Karpas-422 (cell line): ENCODE results near the gene ZFYVE28. TPM values are rescaled to one million over a fixed set of nuclear protein-coding genes. Genes with fewer than 3 reads are reported as not detected.

Experiments used
- DNase-seq: peaks from one replicate; pipeline ENCODE4 v3.0.0-alpha.2; 2015
- H2AFZ ChIP-seq: fragments of 200-600 bp; sonication (generic); 2 replicates; pipeline ENCODE4 v1.6.1; 2014; ENCODE audit warnings: antibody characterized with exemption, low read length, mixed read lengths
- H3K27ac ChIP-seq: fragments of 200-600 bp; sonication (generic); 2 replicates; pipeline ENCODE4 v1.5.1; 2014; ENCODE audit warnings: mild to moderate bottlenecking, low read length, moderate library complexity
- H3K27me3 ChIP-seq: fragments of 200-600 bp; sonication (generic); 2 replicates; pipeline ENCODE4 v1.6.1; 2014; ENCODE audit warnings: low read length, mixed read lengths
- H3K36me3 ChIP-seq: fragments of 200-600 bp; sonication (generic); 2 replicates; pipeline ENCODE4 v1.6.1; 2014; ENCODE audit warnings: low read length, mixed read lengths; ENCODE audit not compliant: insufficient read depth
- H3K4me1 ChIP-seq: fragments of 200-600 bp; sonication (generic); 2 replicates; pipeline ENCODE4 v1.6.1; 2014; ENCODE audit warnings: mild to moderate bottlenecking, low read length, mixed read lengths
- H3K4me2 ChIP-seq: fragments of 200-600 bp; sonication (generic); 2 replicates; pipeline ENCODE4 v1.6.1; 2014; ENCODE audit warnings: low read length, low read depth, mild to moderate bottlenecking; ENCODE audit not compliant: poor library complexity, severe bottlenecking
- H3K4me3 ChIP-seq: fragments of 200-600 bp; sonication (generic); 2 replicates; pipeline ENCODE4 v1.5.1; 2014; ENCODE audit warnings: mild to moderate bottlenecking, antibody characterized with exemption, low read length, mixed read lengths
- H3K79me2 ChIP-seq: fragments of 200-600 bp; sonication (generic); 2 replicates; pipeline ENCODE4 v1.6.1; 2014; ENCODE audit warnings: mild to moderate bottlenecking, low read length, mixed read lengths
- H3K9ac ChIP-seq: fragments of 200-600 bp; sonication (generic); 2 replicates; pipeline ENCODE4 v1.6.0; 2014; ENCODE audit warnings: low read length
- H3K9me2 ChIP-seq: fragments of 200-600 bp; sonication (generic), shearing (Covaris generic); replicated peaks from 2 replicates; pipeline ENCODE4 v1.6.0; 2014; ENCODE audit warnings: mild to moderate bottlenecking, low read length, moderate library complexity; ENCODE audit not compliant: insufficient read depth
- H3K9me3 ChIP-seq: fragments of 300-700, 200-600 bp; sonication (generic); 2 replicates; pipeline ENCODE4 v1.6.1; 2014; ENCODE audit warnings: low read length, mixed read lengths
- H4K20me1 ChIP-seq: fragments of 200-600 bp; sonication (generic); 2 replicates; pipeline ENCODE4 v1.6.1; 2014; ENCODE audit warnings: mild to moderate bottlenecking, antibody characterized with exemption, low read length, low read depth; ENCODE audit not compliant: insufficient read depth
- total RNA-seq: library from RNA; depleted of rRNA; stranded (reverse); fragments of >200 nt; shearing (Covaris generic); gene quantifications from 2 replicates; pipeline ENCODE4 v1.2.3, GENCODE V29; 2014; ENCODE audit warnings: low replicate concordance

Gene ZFYVE28
- total RNA-seq, 1 experiment from 2014 or later: 2.0 TPM

GRCh38 chr4:2290488-2290887 is 128.0 kb downstream of the ZFYVE28 start:
- Histone ChIP-seq H4K20me1 (no peaks in the 10 kb centered on the region), H3K9ac (peak overlapping the region; percentile 44), H3K27ac (peak overlapping the region; percentile 73), H3K36me3 (no peaks in the 10 kb centered on the region), H3K79me2 (no peaks in the 10 kb centered on the region), H3K4me2 (peak overlapping the region; percentile 66), H2AFZ (peak overlapping the region; percentile 71), H3K27me3 (no peaks in the 10 kb centered on the region), H3K9me3 (no peaks in the 10 kb centered on the region), H3K4me1 (peaks cover 36% of the 10 kb centered on the region), H3K9me2 (no peaks in the 10 kb centered on the region), H3K4me3 (peak overlapping the region; percentile 22; the same call in 1 of the 2 replicates)
- DNase-seq: peak; percentile 67

DNA sequence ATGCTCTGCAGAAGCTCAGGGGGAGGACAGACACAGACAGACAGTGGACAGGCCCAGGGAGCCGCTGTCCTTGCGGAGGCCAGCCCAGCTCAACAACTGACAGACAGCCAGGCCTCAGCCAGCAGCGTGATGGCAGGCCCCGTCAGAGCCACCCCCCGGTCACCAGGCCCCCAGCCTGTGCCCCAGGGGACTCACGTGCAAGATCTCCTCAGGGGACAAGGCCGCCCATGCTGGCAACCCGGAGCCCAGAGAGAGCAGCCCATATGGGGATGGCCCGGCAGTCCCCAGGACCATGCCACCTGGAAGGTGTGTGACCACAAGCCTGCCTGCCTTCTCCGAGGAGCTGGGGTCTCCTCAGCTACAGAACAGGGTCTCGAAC is 128.5 kb downstream of the ZFYVE28 start:
- Histone ChIP-seq H3K4me3 (peak overlapping the region; percentile 22; the same call in 1 of the 2 replicates), H3K4me2 (peak overlapping the region; percentile 66), H3K4me1 (peaks cover 36% of the 10 kb centered on the region), H3K9ac (peak overlapping the region; percentile 37), H2AFZ (no peak overlapping the region; the same call in 1 of the 2 replicates), H3K9me3 (no peaks in the 10 kb centered on the region), H3K79me2 (no peaks in the 10 kb centered on the region), H3K27me3 (no peaks in the 10 kb centered on the region), H3K36me3 (no peaks in the 10 kb centered on the region), H3K9me2 (no peaks in the 10 kb centered on the region), H4K20me1 (no peaks in the 10 kb centered on the region), H3K27ac (peak overlapping the region; percentile 73)
- DNase-seq: peak; percentile 65

- Histone ChIP-seq H2AFZ (no peak overlapping the region), H3K4me1 (peaks cover 36% of the 10 kb centered on the region), H3K9me3 (no peaks in the 10 kb centered on the region), H3K36me3 (no peaks in the 10 kb centered on the region), H3K9me2 (no peaks in the 10 kb centered on the region), H3K9ac (peak overlapping the region; percentile 31; the same call in 1 of the 2 replicates), H4K20me1 (no peaks in the 10 kb centered on the region), H3K27ac (no peak overlapping the region), H3K27me3 (no peaks in the 10 kb centered on the region), H3K79me2 (no peaks in the 10 kb centered on the region), H3K4me3 (no peak overlapping the region), H3K4me2 (peak overlapping the region; percentile 66)
- no peak for DNase-seq
These were observed 129.0 kb downstream of the ZFYVE28 start for GRCh38 chr4:2289311-2289954.

DNA sequence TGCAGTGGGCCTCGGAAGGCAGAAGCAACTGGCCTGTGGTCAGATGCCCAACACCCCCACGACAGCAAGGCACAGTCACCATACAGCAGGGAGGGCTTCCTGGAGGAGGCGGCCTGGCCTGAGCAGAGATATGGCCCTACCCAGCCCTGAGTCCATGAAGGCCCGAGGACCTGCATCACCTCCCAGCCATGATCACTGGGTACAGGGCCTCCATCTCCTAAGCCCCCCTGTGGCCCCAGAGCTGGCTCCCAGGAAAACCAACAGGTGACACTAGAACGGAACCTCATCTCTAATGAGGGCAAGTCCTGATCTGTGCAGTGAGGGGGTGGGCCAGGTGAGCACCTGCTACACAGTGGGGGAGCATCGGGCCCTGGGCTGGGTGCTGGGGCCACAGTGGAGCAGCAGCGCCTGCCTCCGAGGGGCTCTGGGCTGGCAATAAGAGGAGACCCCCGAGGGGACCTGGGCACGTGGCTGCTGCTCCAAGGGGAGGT is 130.3 kb downstream of the ZFYVE28 start:
- H3K4me1 ChIP-seq: peaks cover 36% of the 10 kb centered on the region

DNA sequence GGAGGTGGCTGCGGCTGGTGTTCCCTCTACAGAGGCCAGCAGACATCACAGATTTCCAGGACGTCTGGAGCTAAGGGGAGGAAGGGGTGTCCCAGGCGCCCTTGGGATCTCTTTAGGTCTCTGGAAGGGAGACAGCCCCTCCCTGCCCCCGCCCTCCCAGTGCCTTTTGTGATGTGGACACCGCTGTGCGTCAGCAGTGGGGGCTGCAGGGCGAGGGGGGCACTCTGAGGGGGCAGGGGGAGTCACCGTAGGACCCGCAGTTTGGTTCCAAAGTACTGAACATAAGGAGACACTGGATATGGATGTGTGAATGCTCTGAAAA is 130.9 kb downstream of the ZFYVE28 start:
- Histone ChIP-seq H3K9me3 (no peaks in the 10 kb centered on the region), H3K79me2 (no peaks in the 10 kb centered on the region), H3K36me3 (no peaks in the 10 kb centered on the region), H2AFZ (no peak overlapping the region), H3K27ac (no peak overlapping the region), H3K27me3 (no peaks in the 10 kb centered on the region), H4K20me1 (no peaks in the 10 kb centered on the region), H3K4me3 (no peak overlapping the region), H3K9ac (no peak overlapping the region), H3K4me1 (peaks cover 32% of the 10 kb centered on the region), H3K4me2 (no peak overlapping the region), H3K9me2 (no peaks in the 10 kb centered on the region)
- no peak for DNase-seq

More for the DNA sequence above, 130.3 kb downstream of the ZFYVE28 start:
- Histone ChIP-seq H3K79me2 (no peaks in the 10 kb centered on the region), H3K9ac (no peak overlapping the region), H3K4me3 (no peak overlapping the region), H2AFZ (no peak overlapping the region), H3K4me2 (no peak overlapping the region), H3K36me3 (no peaks in the 10 kb centered on the region), H3K9me2 (no peaks in the 10 kb centered on the region), H3K27ac (no peak overlapping the region), H3K27me3 (no peaks in the 10 kb centered on the region), H3K9me3 (no peaks in the 10 kb centered on the region), H4K20me1 (no peaks in the 10 kb centered on the region)
- DNase-seq: no peak

DNA sequence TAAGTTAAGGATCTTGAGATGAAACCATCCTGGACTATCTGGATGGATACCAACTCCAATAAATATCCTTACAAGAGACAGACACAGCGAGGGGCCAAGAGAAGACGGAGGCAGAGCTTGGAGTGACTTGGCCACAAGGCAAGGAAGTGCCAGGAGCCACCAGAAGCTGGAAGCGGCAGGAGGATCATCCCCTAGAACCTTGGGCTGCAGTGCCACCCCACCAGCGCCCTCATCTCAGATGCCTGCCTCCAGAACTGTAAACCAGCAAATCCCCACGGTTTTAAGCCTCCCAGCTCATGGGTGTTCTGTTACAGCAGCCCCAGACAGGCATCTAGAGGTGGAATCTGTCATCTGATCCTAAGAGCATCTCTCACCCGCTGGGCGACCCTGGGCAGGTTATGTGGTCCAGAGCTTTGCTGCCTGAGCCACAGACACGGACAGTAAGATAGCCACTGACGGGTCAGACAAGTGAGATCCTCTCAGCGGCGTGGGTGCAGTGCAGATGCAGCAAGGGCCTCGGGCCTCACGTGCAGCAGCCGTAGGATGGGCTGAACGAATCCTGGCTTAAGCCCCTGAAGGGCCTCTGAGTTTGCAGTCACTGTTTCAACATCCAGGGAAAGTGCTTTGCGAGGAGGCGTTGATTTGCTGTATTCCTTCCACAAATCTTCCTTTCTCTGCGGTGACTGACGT is 131.4 kb downstream of the ZFYVE28 start:
- Histone ChIP-seq H3K27ac (no peak overlapping the region), H3K79me2 (no peaks in the 10 kb centered on the region), H3K9me3 (no peaks in the 10 kb centered on the region), H3K27me3 (no peaks in the 10 kb centered on the region), H3K4me2 (no peak overlapping the region), H3K9ac (no peak overlapping the region), H3K4me3 (no peak overlapping the region), H4K20me1 (no peaks in the 10 kb centered on the region), H3K4me1 (peaks cover 33% of the 10 kb centered on the region), H3K9me2 (no peaks in the 10 kb centered on the region), H3K36me3 (no peaks in the 10 kb centered on the region), H2AFZ (no peak overlapping the region)
- DNase-seq: no peak

- Histone ChIP-seq H3K9me2 (no peaks in the 10 kb centered on the region), H2AFZ (no peak overlapping the region), H3K9ac (no peak overlapping the region), H3K27ac (no peak overlapping the region), H3K4me1 (peaks cover 29% of the 10 kb centered on the region), H3K36me3 (no peaks in the 10 kb centered on the region), H3K9me3 (no peaks in the 10 kb centered on the region), H3K4me2 (no peak overlapping the region), H4K20me1 (no peaks in the 10 kb centered on the region), H3K4me3 (no peak overlapping the region), H3K79me2 (no peaks in the 10 kb centered on the region), H3K27me3 (no peaks in the 10 kb centered on the region)
- no peak for DNase-seq
These were observed 132.6 kb downstream of the ZFYVE28 start for GRCh38 chr4:2285613-2286381.
